DND-41 (cell line): ENCODE results near the gene COMTD1.

Experiments used
- CTCF ChIP-seq: IDR thresholded peaks from 2 replicates; pipeline ENCODE4 v1.5.1; 2012; ENCODE audit warnings: borderline replicate concordance, low read length, moderate library complexity, mild to moderate bottlenecking; ENCODE audit not compliant: poor library complexity, severe bottlenecking; ENCODE audit errors: extremely low read depth
- EZH2 ChIP-seq: IDR thresholded peaks from 3 replicates; pipeline ENCODE4 v1.6.1; 2012; ENCODE audit warnings: borderline replicate concordance, low read depth, mild to moderate bottlenecking, moderate library complexity, low read length, inconsistent platforms; ENCODE audit not compliant: severe bottlenecking

DNA sequence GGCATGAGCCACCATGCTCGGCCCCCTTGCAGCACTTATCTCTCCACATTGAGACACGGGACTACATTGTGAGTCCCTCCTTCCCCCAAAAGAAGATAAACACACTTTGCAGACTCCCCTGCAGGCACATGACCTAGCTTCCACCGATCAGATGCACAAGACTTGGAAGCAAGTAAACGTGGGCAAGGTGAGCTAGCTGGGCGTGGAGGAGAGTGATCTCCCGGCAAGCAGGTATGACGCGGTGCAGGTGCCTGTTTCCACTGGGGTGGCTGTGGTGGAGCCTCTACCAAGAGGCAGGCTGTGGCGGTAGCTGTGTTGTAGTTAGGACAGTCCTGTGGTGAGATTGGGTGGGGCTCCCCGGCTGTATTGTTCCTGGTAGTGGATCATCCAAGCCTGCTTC is 7.7 kb upstream of the COMTD1 start:
- TF ChIP-seq CTCF, result no peak
- TF ChIP-seq EZH2, result no peak
